Smooth muscle cell (in vitro differentiated cells): Measurements from ENCODE around the gene SLX9. TPM values are rescaled to one million over a fixed set of nuclear protein-coding genes. Genes with fewer than 3 reads are reported as not detected.

Source experiments
- DNase-seq: peaks from one replicate; lab custom pipeline; 2025; ENCODE audit not compliant: unreplicated experiment; lab: John Stamatoyannopoulos, UW
- H2AFZ ChIP-seq: fragments of 200-600 bp; sonication (generic); 2 replicates; pipeline ENCODE4 v1.6.0; 2016; ENCODE audit warnings: antibody characterized with exemption, low read depth, mild to moderate bottlenecking
- H3F3A ChIP-seq: fragments of 200-600 bp; sonication (generic); 2 replicates; pipeline ENCODE4 v1.6.0; 2017; ENCODE audit warnings: antibody characterized with exemption, low read depth
- H3K27ac ChIP-seq: fragments of 200-600 bp; sonication (generic); 2 replicates; pipeline ENCODE4 v1.5.1; 2016; ENCODE audit warnings: low read depth, mild to moderate bottlenecking
- H3K27me3 ChIP-seq: fragments of 200-600 bp; sonication (generic); 2 replicates; pipeline ENCODE4 v1.6.1; 2016; ENCODE audit warnings: low read depth, mild to moderate bottlenecking
- H3K36me3 ChIP-seq: fragments of 200-600 bp; sonication (generic); 2 replicates; pipeline ENCODE4 v1.5.1; 2016; ENCODE audit warnings: low read depth
- H3K4me1 ChIP-seq: fragments of 200-600 bp; sonication (generic); 2 replicates; pipeline ENCODE4 v1.5.1; 2016; ENCODE audit warnings: low read depth
- H3K4me2 ChIP-seq: fragments of 200-600 bp; sonication (generic); 2 replicates; pipeline ENCODE4 v1.6.0; 2016; ENCODE audit warnings: mild to moderate bottlenecking
- H3K4me3 ChIP-seq: fragments of 200-600 bp; sonication (generic); 2 replicates; pipeline ENCODE4 v1.5.1; 2016; ENCODE audit warnings: mild to moderate bottlenecking
- H3K79me2 ChIP-seq: fragments of 200-600 bp; sonication (generic); 2 replicates; pipeline ENCODE4 v1.6.0; 2016; ENCODE audit warnings: low read depth, mild to moderate bottlenecking
- H3K9ac ChIP-seq: fragments of 200-600 bp; sonication (generic); 2 replicates; pipeline ENCODE4 v1.6.0; 2016; ENCODE audit warnings: low read depth
- H3K9me3 ChIP-seq: fragments of 200-600 bp; sonication (generic); replicated peaks from 2 replicates; pipeline ENCODE4 v1.5.1; 2016; ENCODE audit warnings: low read depth
- H4K20me1 ChIP-seq: fragments of 200-600 bp; sonication (generic); 2 replicates; pipeline ENCODE4 v1.6.0; 2016; ENCODE audit warnings: low read depth
- WGBS: methylation state at CpG from one replicate; pipeline ENCODE4 v1.1.7; 2016; ENCODE audit warnings: low lambda C conversion rate; 5-methylcytosine and 5-hydroxymethylcytosine counted together
- polyA plus RNA-seq: library from polyadenylated mRNA; unstranded; fragments of >200 nt; fragmentation: Nextera tagmentation; extraction: Ambion mirVana; gene quantifications from 2 replicates; pipeline ENCODE4 v1.2.1, GENCODE V29; 2016
- total RNA-seq: library from RNA; depleted of rRNA; stranded (reverse); fragments of >200 nt; gene quantifications from 2 replicates; pipeline ENCODE4 v1.2.3, GENCODE V29; 2014
- TF ChIP-seq, protein P1 (sequence below): fragments of 200-600 bp; sonication (generic); IDR thresholded peaks from 2 replicates; pipeline ENCODE4 v1.5.1; 2017; ENCODE audit warnings: borderline replicate concordance, mild to moderate bottlenecking, antibody characterized with exemption; ENCODE audit not compliant: insufficient read depth, poor library complexity, severe bottlenecking

The SLX9 gene
- total and polyA plus RNA-seq, 2 experiments from 2014 or later: 13.9 to 26.6 TPM

DNA sequence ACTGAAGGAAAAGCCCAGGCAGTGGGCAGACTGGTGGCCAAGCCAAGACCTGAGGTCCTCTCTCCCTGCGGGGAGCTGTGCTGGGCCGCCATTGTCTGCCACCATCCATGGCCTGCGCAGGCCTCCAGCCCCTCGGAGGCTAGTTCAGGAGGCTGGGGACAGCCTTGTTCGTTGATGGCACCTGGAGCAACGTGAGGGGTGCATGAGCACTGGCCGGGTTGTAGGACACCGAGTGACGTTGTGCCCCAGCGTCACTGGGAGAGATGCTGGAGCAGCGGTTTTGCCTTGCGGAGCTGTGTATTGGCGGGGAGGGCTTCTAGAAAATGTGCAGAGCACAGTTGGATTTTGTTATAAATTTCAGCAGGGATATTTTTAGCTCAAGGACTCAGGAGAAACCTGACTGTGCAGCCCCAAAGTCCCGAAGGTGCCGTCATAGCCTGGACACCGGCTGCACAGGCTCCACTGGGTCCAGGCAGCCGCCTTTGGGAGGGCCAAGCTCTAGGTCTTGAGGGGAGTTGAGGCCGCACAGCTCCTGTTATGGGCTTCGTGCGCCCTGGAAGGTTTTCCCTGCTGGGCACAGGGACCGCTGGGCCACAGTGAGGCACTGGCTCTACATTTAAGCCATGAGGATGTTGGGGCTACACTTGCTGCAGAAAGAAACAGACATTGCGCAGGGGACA, 86.4 kb downstream of the SLX9 start:
- TF ChIP-seq, protein P1, sequence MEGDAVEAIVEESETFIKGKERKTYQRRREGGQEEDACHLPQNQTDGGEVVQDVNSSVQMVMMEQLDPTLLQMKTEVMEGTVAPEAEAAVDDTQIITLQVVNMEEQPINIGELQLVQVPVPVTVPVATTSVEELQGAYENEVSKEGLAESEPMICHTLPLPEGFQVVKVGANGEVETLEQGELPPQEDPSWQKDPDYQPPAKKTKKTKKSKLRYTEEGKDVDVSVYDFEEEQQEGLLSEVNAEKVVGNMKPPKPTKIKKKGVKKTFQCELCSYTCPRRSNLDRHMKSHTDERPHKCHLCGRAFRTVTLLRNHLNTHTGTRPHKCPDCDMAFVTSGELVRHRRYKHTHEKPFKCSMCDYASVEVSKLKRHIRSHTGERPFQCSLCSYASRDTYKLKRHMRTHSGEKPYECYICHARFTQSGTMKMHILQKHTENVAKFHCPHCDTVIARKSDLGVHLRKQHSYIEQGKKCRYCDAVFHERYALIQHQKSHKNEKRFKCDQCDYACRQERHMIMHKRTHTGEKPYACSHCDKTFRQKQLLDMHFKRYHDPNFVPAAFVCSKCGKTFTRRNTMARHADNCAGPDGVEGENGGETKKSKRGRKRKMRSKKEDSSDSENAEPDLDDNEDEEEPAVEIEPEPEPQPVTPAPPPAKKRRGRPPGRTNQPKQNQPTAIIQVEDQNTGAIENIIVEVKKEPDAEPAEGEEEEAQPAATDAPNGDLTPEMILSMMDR: no peak
- no peak overlapping the region for H2AFZ ChIP-seq
- H3K79me2 ChIP-seq: no peaks in the 10 kb centered on the region
- no peak for DNase-seq
- no peaks in the 10 kb centered on the region for H3K27me3 ChIP-seq
- H3K4me1 ChIP-seq: peaks cover 22% of the 10 kb centered on the region
- H3K9me3 ChIP-seq: no peaks in the 10 kb centered on the region
- no peaks in the 10 kb centered on the region for H4K20me1 ChIP-seq
- H3K27ac ChIP-seq: no peak overlapping the region
- no peak overlapping the region for H3K9ac ChIP-seq
- H3K4me3 ChIP-seq: no peak overlapping the region
- H3K36me3 ChIP-seq: no peaks in the 10 kb centered on the region
- peaks cover 8% of the 10 kb centered on the region for H3F3A ChIP-seq
- H3K4me2 ChIP-seq: no peak overlapping the region
- 96% methylated on average over 22 of the region's 22 CpGs for WGBS

Other genes starting within 250 kb of the SLX9 start
- not detected in 2 replicates for gene KRTAP10-12, start 242.9 kb upstream of the SLX9 start, total RNA-seq
- gene KRTAP10-12, start 242.9 kb upstream of the SLX9 start, polyA plus RNA-seq: not detected in 2 replicates
- not detected in 2 replicates for gene TSPEAR, start 228.5 kb upstream of the SLX9 start, total RNA-seq
- gene TSPEAR, start 228.5 kb upstream of the SLX9 start, polyA plus RNA-seq: 0.71 and 1.7 TPM in 2 replicates
- 34.1 and 35.6 TPM in 2 replicates for gene UBE2G2, start 138.2 kb upstream of the SLX9 start, total RNA-seq
- 33.1 and 38.0 TPM in 2 replicates for gene UBE2G2, start 138.2 kb upstream of the SLX9 start, polyA plus RNA-seq
- gene SUMO3, start 122.0 kb upstream of the SLX9 start, total RNA-seq: 82.8 and 87.9 TPM in 2 replicates
- gene SUMO3, start 122.0 kb upstream of the SLX9 start, polyA plus RNA-seq: 116 and 124 TPM in 2 replicates
- gene PTTG1IP, start 66.3 kb upstream of the SLX9 start, total RNA-seq: 331 and 369 TPM in 2 replicates
- gene PTTG1IP, start 66.3 kb upstream of the SLX9 start, polyA plus RNA-seq: 314 and 340 TPM in 2 replicates
- gene ITGB2, start 19.1 kb upstream of the SLX9 start, total RNA-seq: 0.18 TPM in 1 of 2 replicates, not detected in the other
- 0.86 and 1.0 TPM in 2 replicates for gene ITGB2, start 19.1 kb upstream of the SLX9 start, polyA plus RNA-seq
- 20.3 and 28.9 TPM in 2 replicates for gene ADARB1, start 134.6 kb downstream of the SLX9 start, total RNA-seq
- gene ADARB1, start 134.6 kb downstream of the SLX9 start, polyA plus RNA-seq: 25.6 and 27.6 TPM in 2 replicates